ENCODE data around the gene CENPH.
"Not testable (repeated sequence)": the region's sequence is repeated elsewhere in the genome, so short reads cannot be mapped to it uniquely, and the experiment has no call there.

DNA sequence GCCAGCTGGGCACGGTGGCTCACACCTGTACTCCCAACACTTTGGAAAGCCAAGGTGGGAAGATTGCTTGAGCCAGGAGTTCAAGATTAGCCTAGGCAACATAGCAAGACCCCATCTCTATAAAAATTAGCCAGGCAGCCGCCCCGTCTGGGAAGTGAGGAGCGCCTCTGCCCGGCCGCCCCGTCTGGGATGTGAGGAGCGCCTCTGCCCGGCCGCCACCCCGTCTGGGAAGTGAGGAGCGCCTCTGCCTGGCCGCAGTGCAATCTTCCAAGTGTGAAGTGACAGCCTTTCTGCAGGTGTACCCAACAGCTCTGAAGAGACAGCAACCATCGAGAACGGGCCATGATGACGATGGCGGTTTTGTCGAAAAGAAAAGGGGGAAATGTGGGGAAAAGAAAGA, 31.0 kb downstream of the CENPH start:
- not testable (repeated sequence) for TF ChIP-seq CTCF (conservative IDR thresholded peaks at IDR 0.05); ZFX (IDR thresholded peaks at IDR 0.05)
